ENCODE data around the gene RPS15.

- TF ChIP-seq FOXK2 (IDR thresholded peaks at IDR 0.05) (no peak), BHLHE40 (IDR thresholded peaks at IDR 0.05; ENCODE audit: borderline replicate concordance) (no peak), LEF1 (IDR thresholded peaks at IDR 0.05; ENCODE audit: borderline replicate concordance) (no peak), FOXM1 (IDR thresholded peaks at IDR 0.05; ENCODE audit: borderline replicate concordance) (no peak), TARDBP (IDR thresholded peaks at IDR 0.05) (no peak), ELF4 (IDR thresholded peaks at IDR 0.05) (no peak), NFRKB (IDR thresholded peaks at IDR 0.05) (no peak), SP1 (IDR thresholded peaks at IDR 0.05) (no peak), SUZ12 (IDR thresholded peaks at IDR 0.05) (no peak), ARNT (IDR thresholded peaks at IDR 0.05) (no peak), L3MBTL2 (conservative IDR thresholded peaks at IDR 0.05) (no peak)
Observed at GRCh38 chr19:1481893-1482360, 43.7 kb downstream of the RPS15 start.

Measured in HEK293T (cell line).